H1 (cell line): ENCODE results near the gene BPGM. TPM values are rescaled to one million over a fixed set of nuclear protein-coding genes. Genes with fewer than 3 reads are reported as not detected.

Experiments
- CTCF ChIA-PET: fragments of 300-600 bp; sonication (Branson Sonifier 250); formaldehyde crosslinking; loops from one replicate; lab custom pipeline; 2021; ENCODE audit not compliant: partially characterized antibody; lab: Charles Lee
- POLR2A ChIA-PET: fragments of 300-600 bp; sonication (Branson Sonifier 250); formaldehyde crosslinking; loops from one replicate; lab custom pipeline; 2021; ENCODE audit warnings: inconsistent platforms; ENCODE audit not compliant: partially characterized antibody; lab: Charles Lee
- DNase-seq, 2 experiments: peaks; one replicate each; pipeline versions ENCODE4 v3.0.0 to v3.0.0-alpha.2; 2010 to 2022; ENCODE audit warnings: low spot score in 2 of 2, low read depth in 1 of 2, mixed read lengths in 1 of 2
- FAIRE-seq: peaks from 2 replicates; lab custom pipeline; 2011; peaks lifted over from hg19 to GRCh38; lab: Jason Lieb, UNC
- H2AFZ ChIP-seq: 2 replicates; pipeline ENCODE4 v1.8.1; 2012; ENCODE audit warnings: low read length, inconsistent platforms
- H2AK5ac ChIP-seq: 2 replicates; pipeline ENCODE4 v1.6.1; 2013; ENCODE audit warnings: low read depth, low read length
- H2BK120ac ChIP-seq: replicated peaks from 2 replicates; pipeline ENCODE3; 2013; ENCODE audit warnings: low read depth, low read length, inconsistent platforms
- H2BK12ac ChIP-seq: 2 replicates; pipeline ENCODE4 v1.6.1; 2013; ENCODE audit warnings: low read depth, low read length
- H2BK15ac ChIP-seq: 2 replicates; pipeline ENCODE4 v1.6.1; 2013; ENCODE audit warnings: low read length
- H2BK20ac ChIP-seq: 2 replicates; pipeline ENCODE4 v1.6.1; 2013; ENCODE audit warnings: low read length
- H2BK5ac ChIP-seq: 2 replicates; pipeline ENCODE4 v1.6.1; 2013; ENCODE audit warnings: low read depth, low read length
- H3K14ac ChIP-seq: 2 replicates; pipeline ENCODE4 v1.6.1; 2013; ENCODE audit warnings: inconsistent platforms; ENCODE audit not compliant: insufficient read length
- H3K18ac ChIP-seq: 2 replicates; pipeline ENCODE4 v1.6.1; 2013; ENCODE audit warnings: low read length; ENCODE audit errors: extremely low read depth
- H3K23ac ChIP-seq: 2 replicates; pipeline ENCODE4 v1.6.1; 2013; ENCODE audit warnings: inconsistent platforms; ENCODE audit not compliant: insufficient read length
- H3K23me2 ChIP-seq: 2 replicates; pipeline ENCODE4 v1.6.1; 2013; ENCODE audit warnings: low read depth, low read length
- H3K27ac ChIP-seq: 2 replicates; pipeline ENCODE4 v1.6.1; 2011; ENCODE audit warnings: low read depth, low read length, inconsistent platforms
- H3K27me3 ChIP-seq, 4 experiments: replicated peaks in 1 of 4; 1 replicate in 1 of 4; 2 replicates in 3 of 4; pipeline versions ENCODE4 v1.6.1 to v1.8.1; 2011 to 2013; ENCODE audit warnings: low read length in 3 of 4, mild to moderate bottlenecking in 3 of 4, inconsistent platforms in 2 of 4, mixed read lengths in 2 of 4, moderate library complexity in 1 of 4; ENCODE audit not compliant: control insufficient read depth in 3 of 4, insufficient read depth in 3 of 4; ENCODE audit errors: extremely low read depth in 1 of 4
- H3K36me3 ChIP-seq, 4 experiments: 2 replicates each; pipeline versions ENCODE4 v1.6.1 to v1.8.1; 2011 to 2013; ENCODE audit warnings: mild to moderate bottlenecking in 4 of 4, low read length in 3 of 4, moderate library complexity in 2 of 4, control low read depth in 1 of 4, inconsistent platforms in 1 of 4; ENCODE audit not compliant: insufficient read depth in 4 of 4, control insufficient read depth in 2 of 4
- H3K4ac ChIP-seq: replicated peaks from 2 replicates; pipeline ENCODE3; 2013; ENCODE audit warnings: low read length, low read depth, mixed read lengths, inconsistent platforms; ENCODE audit not compliant: insufficient read length
- H3K4me1 ChIP-seq, 4 experiments: replicated peaks in 1 of 4; 1 replicate in 1 of 4; 2 replicates in 3 of 4; pipeline versions ENCODE4 v1.6.1 to v1.8.1; 2011 to 2013; ENCODE audit warnings: low read length in 3 of 4, inconsistent platforms in 2 of 4, mixed read lengths in 1 of 4; ENCODE audit not compliant: insufficient read depth in 4 of 4, control insufficient read depth in 3 of 4
- H3K4me2 ChIP-seq, 2 experiments: 2 replicates each; pipeline versions ENCODE4 v1.6.1 to v1.8.1; 2011 to 2013; ENCODE audit warnings: low read depth in 2 of 2, low read length in 2 of 2, control low read depth in 1 of 2, inconsistent platforms in 1 of 2, mild to moderate bottlenecking in 1 of 2; ENCODE audit not compliant: insufficient read depth in 1 of 2
- H3K4me3 ChIP-seq, 4 experiments: fragments of 200-600, 300-600 bp in 1 of 4; sonication (generic), shearing (Covaris generic), sonication (Bioruptor Twin) in 1 of 4; 2 replicates each; pipeline versions ENCODE4 v1.5.1 to v1.8.1; 2011 to 2016; ENCODE audit warnings: low read length in 4 of 4, low read depth in 3 of 4, control low read depth in 2 of 4, inconsistent platforms in 2 of 4, mild to moderate bottlenecking in 2 of 4, mixed read lengths in 1 of 4, moderate library complexity in 1 of 4; ENCODE audit not compliant: insufficient read depth in 2 of 4; ENCODE audit errors: extremely low read depth in 1 of 4
- H3K56ac ChIP-seq: replicated peaks from 2 replicates; pipeline ENCODE3; 2013; ENCODE audit warnings: low read depth, mild to moderate bottlenecking, mixed read lengths, low read length, inconsistent platforms; ENCODE audit not compliant: insufficient read length
- H3K79me1 ChIP-seq: 2 replicates; pipeline ENCODE4 v1.6.1; 2013; ENCODE audit warnings: low read depth, low read length, control low read depth
- H3K79me2 ChIP-seq, 2 experiments: 2 replicates each; pipeline versions ENCODE4 v1.6.1 to v1.8.1; 2012 to 2013; ENCODE audit warnings: low read length in 2 of 2, mild to moderate bottlenecking in 2 of 2, inconsistent platforms in 1 of 2; ENCODE audit not compliant: insufficient read depth in 2 of 2, control insufficient read depth in 1 of 2
- H3K9ac ChIP-seq, 4 experiments: replicated peaks in 1 of 4; 1 replicate in 1 of 4; 2 replicates in 3 of 4; pipeline versions ENCODE4 v1.6.1 to v1.8.1; 2011 to 2013; ENCODE audit warnings: low read depth in 3 of 4, low read length in 3 of 4, control low read depth in 2 of 4, mild to moderate bottlenecking in 2 of 4, moderate library complexity in 2 of 4, inconsistent platforms in 1 of 4; ENCODE audit errors: extremely low read depth in 1 of 4
- H3K9me3 ChIP-seq, 2 experiments: 2 replicates each; pipeline versions ENCODE4 v1.6.1 to v1.8.1; 2012 to 2013; ENCODE audit warnings: mild to moderate bottlenecking in 2 of 2, moderate library complexity in 2 of 2, control low read depth in 1 of 2, inconsistent platforms in 1 of 2, low read depth in 1 of 2, low read length in 1 of 2, mixed read lengths in 1 of 2; ENCODE audit not compliant: insufficient read depth in 2 of 2
- H4K20me1 ChIP-seq, 2 experiments: replicated peaks in 1 of 2; 2 replicates each; pipeline versions ENCODE3 to v1.8.1; 2011 to 2013; ENCODE audit warnings: inconsistent platforms in 2 of 2, low read length in 2 of 2, mild to moderate bottlenecking in 1 of 2; ENCODE audit not compliant: insufficient read depth in 2 of 2, control insufficient read depth in 1 of 2
- H4K5ac ChIP-seq: 2 replicates; pipeline ENCODE4 v1.6.1; 2013; ENCODE audit warnings: low read length, low read depth, mixed read lengths, inconsistent platforms; ENCODE audit not compliant: insufficient read length
- H4K8ac ChIP-seq: 2 replicates; pipeline ENCODE4 v1.8.0; 2013; ENCODE audit warnings: mild to moderate bottlenecking, moderate library complexity, low read length, inconsistent platforms; ENCODE audit not compliant: insufficient read depth; ENCODE audit errors: extremely low read depth
- H4K91ac ChIP-seq: replicated peaks from 2 replicates; pipeline ENCODE3; 2013; ENCODE audit warnings: low read length, mixed read lengths, inconsistent platforms; ENCODE audit not compliant: insufficient read length
- CBX8 ChIP-seq: fragments of 300-800, 300-1000 bp; sonication (generic); IDR thresholded peaks from 2 replicates; pipeline ENCODE4 v1.7.1; 2016; ENCODE audit warnings: low read depth, low read length, borderline replicate concordance
- FOSL1 ChIP-seq: IDR thresholded peaks from 2 replicates; pipeline ENCODE4 v1.6.1; 2011; ENCODE audit warnings: mild to moderate bottlenecking, low read depth, low read length, moderate library complexity; ENCODE audit not compliant: insufficient read depth
- GABPA ChIP-seq: IDR thresholded peaks from 2 replicates; pipeline ENCODE4 v1.6.1; 2011; ENCODE audit warnings: mild to moderate bottlenecking, low read length, moderate library complexity, borderline replicate concordance; ENCODE audit not compliant: insufficient read depth
- KDM5A ChIP-seq: fragments of 200-600 bp; IDR thresholded peaks from 2 replicates; pipeline ENCODE4 v1.7.1; 2012; ENCODE audit warnings: mild to moderate bottlenecking, low read length, inconsistent platforms, mixed read lengths
- MAX ChIP-seq: IDR thresholded peaks from 2 replicates; pipeline ENCODE4 v1.6.1; 2012; ENCODE audit warnings: inconsistent platforms
- NANOG ChIP-seq: IDR thresholded peaks from 2 replicates; pipeline ENCODE4 v1.6.1; 2011; ENCODE audit warnings: low read length, low read depth, mild to moderate bottlenecking, inconsistent platforms; ENCODE audit not compliant: insufficient read depth, poor library complexity, severe bottlenecking
- NRF1 ChIP-seq: IDR thresholded peaks from 2 replicates; pipeline ENCODE4 v1.6.1; 2011; ENCODE audit warnings: mild to moderate bottlenecking, low read depth, low read length, improper control_type of control experiment
- POLR2AphosphoS5 ChIP-seq: IDR thresholded peaks from 2 replicates; pipeline ENCODE4 v1.6.1; 2011; ENCODE audit warnings: low read depth, low read length
- RBBP5 ChIP-seq: IDR thresholded peaks from 2 replicates; pipeline ENCODE4 v1.7.1; 2012; ENCODE audit warnings: low read depth, mild to moderate bottlenecking, inconsistent platforms, low read length, moderate library complexity, borderline replicate concordance
- RNF2 ChIP-seq: fragments of 200-900, 300-1000 bp; sonication (generic); IDR thresholded peaks from 2 replicates; pipeline ENCODE4 v1.7.1; 2016; ENCODE audit warnings: borderline replicate concordance, low read depth, mild to moderate bottlenecking, antibody characterized with exemption, low read length; ENCODE audit not compliant: poor library complexity, severe bottlenecking; ENCODE audit errors: missing control alignments
- SRF ChIP-seq: IDR thresholded peaks from 2 replicates; pipeline ENCODE4 v1.6.1; 2011; ENCODE audit warnings: mild to moderate bottlenecking, low read depth, low read length, moderate library complexity
- SUZ12 ChIP-seq: fragments of 200-600 bp; sonication (generic); IDR thresholded peaks from 2 replicates; pipeline ENCODE4 v1.6.1; 2012; ENCODE audit warnings: mild to moderate bottlenecking, inconsistent platforms, low read length, moderate library complexity, mixed read lengths
- ZNF274 ChIP-seq: IDR thresholded peaks from 2 replicates; pipeline ENCODE4 v1.7.0; 2012; ENCODE audit warnings: low read length, borderline replicate concordance; ENCODE audit errors: extremely low read depth
- WGBS, 2 experiments: shearing (Covaris generic) in 1 of 2; methylation state at CpG; one replicate each; pipeline versions ENCODE4 v1.1.6 to v1.1.7; 2013 to 2015; ENCODE audit warnings: low lambda C conversion rate in 2 of 2, mixed read lengths in 2 of 2, inconsistent platforms in 1 of 2, low coverage in 1 of 2, missing lambda C conversion rate in 1 of 2; ENCODE audit not compliant: insufficient replicate concordance in 2 of 2, insufficient coverage in 1 of 2, insufficient read length in 1 of 2; ENCODE audit errors: extremely low coverage in 1 of 2, missing lambda C conversion rate in 1 of 2; 5-methylcytosine and 5-hydroxymethylcytosine counted together
- polyA plus RNA-seq, 7 experiments: library from polyadenylated mRNA; depleted of rRNA in 3 of 7; stranded (reverse) in 5 of 7; unstranded in 2 of 7; fragments of >200 nt in 5 of 7; fragments of 200-250 nt in 2 of 7; gene quantifications; 1 replicate in 5 of 7; 2 replicates in 1 of 7; 4 replicates in 1 of 7; pipeline versions ENCODE4 v1.2.1 to v1.2.3, GENCODE V29; 2011 to 2013; ENCODE audit warnings: missing spikeins in 2 of 7, mixed read lengths in 2 of 7
- total RNA-seq: library from RNA; stranded (reverse); fragmentation: NEBNext Ultra II Directional; extraction: Animal tissue kit (Norgen Biotek cat#: 25700); gene quantifications from 2 replicates; pipeline ENCODE4 v1.2.1, GENCODE V29; 2021

BPGM gene
- total and polyA plus RNA-seq, 2 of the 8 experiments (the other 6 are each of a cell fraction or from before 2014, with no cell fraction given), result 9.7 to 15.3 TPM

GRCh38 chr7:134698481-134698880, 51.8 kb downstream of the BPGM start:
- FAIRE-seq (no peak), DNase-seq (no peak)
- Histone ChIP-seq H2AK5ac (no peak overlapping the region), H3K56ac (no peak overlapping the region), H3K4me3 (no peak overlapping the region), H3K4me2 (no peak overlapping the region), H2BK12ac (no peak overlapping the region), H3K79me1 (no peaks in the 10 kb centered on the region), H3K9ac (no peak overlapping the region), H3K23me2 (no peaks in the 10 kb centered on the region), H3K9me3 (no peaks in the 10 kb centered on the region), H3K79me2 (no peaks in the 10 kb centered on the region), H4K91ac (no peak overlapping the region), H3K4ac (no peak overlapping the region), H2BK120ac (no peak overlapping the region), H3K36me3 (no peaks in the 10 kb centered on the region), H2AFZ (no peak overlapping the region), H3K14ac (no peak overlapping the region), H4K20me1 (no peaks in the 10 kb centered on the region), H3K4me1 (peaks cover 0 to 4% (median 3%) of the 10 kb centered on the region in 4 experiments; a peak in 2 of 7 replicates), H3K18ac (no peak overlapping the region), H4K5ac (no peak overlapping the region), H2BK20ac (no peak overlapping the region), H3K27me3 (no peaks in the 10 kb centered on the region), H4K8ac (no peak overlapping the region), H2BK15ac (no peak overlapping the region), H2BK5ac (no peak overlapping the region), H3K23ac (no peak overlapping the region), H3K27ac (no peak overlapping the region)
- ChIA-PET POLR2A (no interaction called here), CTCF (interaction anchor here (0.5 to 6.4 kb wide), 4 partner anchors 8 to 241 kb away, joined by 3 to 82 read pairs (median 5); no protein-coding TSS in a partner anchor)
- WGBS, 2 experiments, result 82% methylated on average over 1 of the region's 1 CpG; no CpG with 5 or more reads in 1 of the 2 experiments
- TF ChIP-seq KDM5A (no peak), RBBP5 (no peak), SRF (no peak), POLR2AphosphoS5 (no peak), NANOG (no peak), GABPA (no peak), ZNF274 (no peak), FOSL1 (no peak), SUZ12 (no peak), NRF1 (no peak), MAX (no peak), RNF2 (no peak), CBX8 (no peak)
